ENCODE results near the gene TEX47.

Gene TEX47

DNA sequence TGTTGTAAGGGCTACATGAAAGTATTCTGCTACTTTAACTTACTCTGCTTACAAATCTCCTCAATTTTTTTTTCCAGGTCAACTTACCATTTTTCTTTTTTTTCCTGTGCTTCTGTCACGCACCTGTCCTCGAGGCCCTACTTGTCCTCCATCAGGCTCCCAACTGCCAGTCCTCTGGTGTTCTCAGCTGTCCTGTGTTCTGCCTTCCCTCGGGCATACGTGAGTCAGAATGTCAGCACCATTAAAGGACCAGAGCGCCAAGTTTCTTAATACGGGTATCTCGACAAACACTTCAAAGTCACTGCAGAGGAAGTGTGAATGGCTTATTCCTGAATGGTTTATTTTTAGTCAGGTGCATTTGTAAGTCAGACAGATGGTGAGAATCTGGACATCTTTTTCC is at the start of gene TEX47:
TSS of gene TEX47 (minus strand) at position 185 of the 400 bp plus-strand sequence. CDS start 795 bp downstream, outside the sequence.
- no peak for DNase-seq

DNA sequence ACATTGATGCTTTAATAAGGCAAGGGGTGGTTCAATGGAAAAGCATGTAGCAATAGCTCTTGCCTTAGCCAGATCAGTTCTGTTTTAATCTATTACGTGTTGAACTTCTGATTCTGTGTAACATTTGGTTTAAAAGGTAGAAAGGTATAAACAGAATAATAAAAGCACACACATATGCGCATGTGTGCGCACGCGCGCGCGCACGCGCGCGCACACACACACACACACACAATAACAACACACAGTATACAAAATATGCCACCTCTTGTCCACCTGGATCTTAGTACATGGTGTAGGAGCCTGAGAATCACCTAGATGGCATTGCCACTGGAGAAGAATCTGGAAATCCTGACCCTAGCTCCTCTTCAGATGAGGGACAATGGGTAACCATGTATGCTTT is 49.6 kb upstream of the TEX47 start:
- DNase-seq: no peak

DNA sequence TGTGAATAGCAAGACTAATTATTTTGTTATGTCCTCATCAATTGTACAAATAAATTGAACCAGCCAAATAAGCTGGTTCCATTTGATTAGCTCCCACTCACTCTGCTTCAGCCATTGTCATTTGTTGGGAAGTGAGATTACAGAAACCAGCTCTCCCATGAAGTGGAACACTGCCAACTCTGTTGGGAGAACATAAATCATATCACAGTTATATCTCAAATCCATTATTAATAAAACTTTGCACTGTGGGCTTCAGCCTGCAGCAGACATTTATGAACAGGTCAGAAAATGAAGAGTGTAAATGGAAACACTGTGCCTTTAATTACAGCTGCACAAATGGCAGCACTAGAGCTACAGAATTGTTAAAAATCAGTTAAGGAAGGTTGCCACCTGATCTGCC is 46.7 kb upstream of the TEX47 start:
- no peak for DNase-seq

DNA sequence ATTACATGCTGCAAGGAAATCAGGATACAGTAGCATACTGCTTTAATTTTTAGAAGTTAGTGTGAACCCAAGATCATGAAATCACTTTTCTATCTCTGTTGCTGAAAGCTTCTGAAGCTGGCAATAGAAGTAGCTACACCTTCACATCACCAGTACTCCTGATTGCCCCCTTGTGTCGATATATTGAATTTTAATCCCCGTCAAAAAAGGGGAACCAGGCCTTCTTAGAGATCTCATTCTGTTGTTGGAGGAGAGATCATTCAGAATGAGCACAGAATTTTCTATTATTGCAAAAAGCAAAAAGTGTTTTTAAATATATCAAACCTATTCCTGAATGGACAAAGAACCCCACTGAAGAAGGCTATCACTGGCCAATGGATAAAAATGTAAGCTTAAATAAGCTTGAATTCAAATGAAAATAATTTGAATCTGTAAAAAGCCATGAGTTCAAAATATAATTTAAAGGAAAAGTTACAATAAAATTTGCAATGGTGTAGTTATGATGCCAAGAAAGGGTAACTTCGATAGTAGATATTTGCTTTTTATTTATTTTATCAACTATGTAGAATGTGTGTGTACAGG is 39.7 kb upstream of the TEX47 start:
- peak; percentile 28 for DNase-seq

DNA sequence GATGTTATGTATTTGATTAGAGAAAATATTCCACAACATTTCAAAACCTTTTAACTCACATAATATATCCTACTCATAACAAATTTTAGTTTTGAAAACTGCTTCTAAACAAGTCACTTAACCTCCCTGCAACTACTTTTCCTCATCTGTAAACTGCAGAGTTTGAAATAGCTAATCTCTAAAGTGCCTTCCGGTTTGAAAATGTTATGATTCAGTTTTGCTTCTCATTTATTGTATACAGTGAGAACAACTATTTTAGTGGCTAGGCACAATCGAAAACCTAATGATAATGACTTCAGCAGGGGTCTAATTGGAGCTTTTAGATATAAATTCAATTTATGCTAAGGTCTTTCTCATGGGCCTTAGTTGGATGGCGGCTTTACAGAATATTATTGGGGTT is 30.7 kb upstream of the TEX47 start:
- no peak for DNase-seq

DNA sequence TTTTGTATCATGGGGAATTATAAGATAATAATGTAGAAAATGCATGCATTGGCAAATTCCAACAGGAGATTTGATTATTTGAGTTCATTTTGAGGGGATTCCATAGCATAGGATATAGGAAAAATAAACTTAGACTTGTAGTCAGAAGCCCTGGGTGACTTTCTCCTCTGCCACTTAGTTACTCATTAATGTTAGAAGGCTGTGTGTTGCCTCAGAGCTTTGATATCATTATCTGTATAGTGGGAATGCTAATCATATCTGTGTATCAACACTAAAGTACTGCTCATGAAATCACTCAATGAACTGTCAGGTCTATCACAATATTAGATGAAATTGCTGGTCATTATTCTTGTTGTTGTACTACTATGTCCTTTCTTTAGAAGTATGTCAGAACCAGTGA is 23.0 kb upstream of the TEX47 start:
- DNase-seq: no peak

DNA sequence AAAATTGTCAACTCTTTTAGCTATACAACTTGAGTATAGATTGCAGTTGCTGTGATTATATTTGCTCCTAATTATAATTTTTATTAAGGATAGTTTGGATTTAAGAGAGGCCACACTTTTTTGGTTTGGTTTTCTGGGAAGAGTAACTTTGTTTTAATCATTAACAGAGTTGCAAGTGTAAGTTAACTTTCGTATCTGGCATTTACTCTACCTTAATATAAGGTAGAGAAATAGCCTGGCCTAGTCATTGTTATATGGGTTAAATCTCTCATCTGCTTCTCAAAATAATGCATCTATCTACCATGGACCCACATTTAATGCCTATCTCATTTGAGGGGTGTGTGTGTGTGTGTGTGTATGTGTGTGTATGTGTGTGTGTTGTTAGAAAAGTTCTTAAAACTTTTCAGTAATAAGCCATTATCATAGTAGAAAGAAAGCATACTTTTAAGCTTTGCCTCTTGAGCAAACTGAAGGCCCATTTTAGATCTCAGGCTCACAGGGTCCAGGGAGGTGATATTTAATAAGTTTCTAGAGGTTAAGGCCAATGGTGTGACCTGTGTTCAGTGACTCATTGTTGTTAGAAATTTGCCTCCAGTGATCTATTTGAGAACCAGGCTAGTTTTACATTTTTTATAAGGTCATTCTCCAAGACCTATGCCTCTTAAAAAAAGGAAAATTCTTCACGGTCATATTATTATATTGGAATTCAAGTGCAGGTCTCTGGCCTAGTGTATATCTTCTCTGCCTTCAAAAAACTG is 10.9 kb upstream of the TEX47 start:
- DNase-seq: no peak

DNA sequence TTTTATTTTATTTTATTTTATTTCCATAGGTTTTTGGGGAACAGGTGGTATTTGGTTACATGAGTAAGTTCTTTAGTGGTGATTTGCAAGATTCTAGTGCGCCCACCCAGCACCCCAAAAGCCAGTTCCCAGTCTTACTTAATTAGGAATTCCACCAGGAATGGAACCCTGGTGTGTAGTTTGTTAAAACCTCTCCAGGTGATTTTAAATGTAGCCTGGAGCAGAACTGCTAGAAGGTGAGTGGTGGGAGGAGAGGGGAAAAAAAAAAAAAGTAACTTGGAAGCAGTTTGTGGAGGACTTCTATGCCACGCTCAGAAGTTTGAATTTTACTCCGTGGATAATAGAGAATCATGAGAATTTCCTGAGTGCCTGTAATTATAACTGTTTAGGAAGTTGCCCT is 5.5 kb upstream of the TEX47 start:
- no peak for DNase-seq

DNA sequence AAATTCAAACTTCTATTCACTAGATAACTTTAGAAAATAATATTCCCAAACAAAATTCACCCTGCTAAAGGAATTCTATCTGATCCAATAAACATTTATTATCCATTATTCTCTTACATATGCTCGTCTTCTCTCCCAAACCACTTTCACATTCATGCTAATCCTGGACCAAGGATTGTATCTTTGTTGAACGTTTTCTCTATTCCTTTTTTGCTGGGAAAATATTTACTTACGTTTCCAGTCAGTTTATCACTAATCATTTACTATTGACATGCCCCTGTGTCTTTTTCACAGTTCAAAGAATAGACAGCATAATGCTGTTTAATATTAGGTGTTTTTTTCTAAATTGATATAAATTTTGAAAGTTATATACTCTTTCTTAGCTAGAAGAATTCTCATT is 3.2 kb downstream of the TEX47 start:
- DNase-seq: no peak

DNA sequence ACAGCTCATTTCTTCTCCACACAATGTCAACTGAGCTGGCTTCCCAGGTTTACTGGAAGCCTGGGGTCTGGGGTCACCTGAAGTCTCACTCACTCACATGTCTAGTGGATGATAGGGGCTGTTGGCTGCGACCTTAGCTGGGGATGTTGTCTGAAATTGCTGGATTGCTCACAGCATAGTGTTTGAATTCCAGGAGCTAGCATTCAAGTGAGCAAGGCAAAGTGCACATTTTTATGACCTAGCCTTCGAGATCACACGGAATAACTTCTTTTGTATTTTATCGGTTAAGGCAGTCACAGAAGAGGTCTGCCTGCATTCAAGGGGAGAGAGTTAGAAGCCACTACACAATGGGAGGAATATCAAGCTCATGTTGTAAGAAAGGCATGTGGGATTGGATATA is 3.6 kb downstream of the TEX47 start:
- DNase-seq: no peak

DNA sequence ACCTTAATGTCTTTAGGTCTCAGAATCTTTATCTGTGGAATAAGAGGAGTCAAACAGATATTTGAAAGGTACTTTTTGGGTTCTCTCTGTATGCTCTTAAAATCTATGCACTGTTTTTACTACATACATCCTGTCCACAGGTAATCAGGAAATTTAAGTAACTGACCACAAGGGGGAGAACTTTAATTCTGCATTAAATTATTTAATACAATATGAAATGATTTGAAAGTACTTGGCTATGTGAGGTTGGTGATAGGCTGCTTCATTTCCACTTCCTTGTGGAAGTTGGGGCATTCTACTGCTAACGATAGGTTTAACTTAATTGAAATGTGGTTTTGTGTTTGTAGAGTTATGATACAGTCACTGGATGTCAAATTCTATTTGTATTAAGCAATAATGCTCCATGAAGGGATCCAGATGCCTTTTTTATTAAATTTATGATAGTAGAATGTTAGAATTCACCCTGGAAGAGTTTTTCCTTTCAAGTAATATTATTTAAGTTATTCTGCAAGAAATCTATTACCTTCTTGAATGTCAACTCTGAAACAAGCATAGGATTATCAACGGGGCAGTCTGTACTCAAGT is 6.0 kb downstream of the TEX47 start:
- DNase-seq: no peak

DNA sequence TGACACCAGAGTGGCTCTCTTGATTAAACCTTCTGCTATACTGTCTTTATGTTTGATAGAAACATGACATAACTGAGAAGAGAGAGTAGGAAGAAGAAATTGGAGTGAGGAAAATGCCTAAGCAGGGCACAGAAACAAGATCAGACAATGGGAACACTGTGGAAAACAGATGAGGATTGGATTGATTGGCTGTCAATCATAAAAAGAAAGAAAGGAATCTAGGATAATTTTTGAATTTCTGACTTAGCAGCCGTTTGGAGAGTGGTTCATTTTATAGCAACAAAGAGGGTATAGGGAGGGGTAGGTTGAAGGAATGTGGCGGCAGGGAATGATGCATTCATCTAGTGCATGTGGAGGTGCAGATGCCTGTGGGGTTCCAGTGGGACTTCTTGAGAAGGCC is 7.8 kb downstream of the TEX47 start:
- no peak for DNase-seq

DNA sequence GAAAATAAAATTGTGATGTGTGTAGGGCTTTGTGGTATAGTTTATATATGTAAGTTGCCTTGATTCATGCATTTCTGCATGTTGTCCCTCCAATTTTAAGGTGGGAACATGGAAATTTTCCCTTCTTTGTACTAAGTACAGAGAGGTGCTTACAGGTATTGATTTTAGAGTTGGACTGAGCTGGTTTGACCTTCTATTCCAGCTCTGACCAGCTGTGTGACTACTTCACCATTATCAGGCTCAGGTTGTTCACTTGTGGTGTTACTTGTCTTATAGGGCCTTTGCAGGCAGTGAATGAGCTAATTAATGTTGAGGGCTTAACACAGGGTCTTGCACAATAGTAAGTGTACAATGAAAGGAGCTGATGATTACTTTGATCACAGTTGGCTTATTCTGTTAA is 19.7 kb downstream of the TEX47 start:
- no peak for DNase-seq

DNA sequence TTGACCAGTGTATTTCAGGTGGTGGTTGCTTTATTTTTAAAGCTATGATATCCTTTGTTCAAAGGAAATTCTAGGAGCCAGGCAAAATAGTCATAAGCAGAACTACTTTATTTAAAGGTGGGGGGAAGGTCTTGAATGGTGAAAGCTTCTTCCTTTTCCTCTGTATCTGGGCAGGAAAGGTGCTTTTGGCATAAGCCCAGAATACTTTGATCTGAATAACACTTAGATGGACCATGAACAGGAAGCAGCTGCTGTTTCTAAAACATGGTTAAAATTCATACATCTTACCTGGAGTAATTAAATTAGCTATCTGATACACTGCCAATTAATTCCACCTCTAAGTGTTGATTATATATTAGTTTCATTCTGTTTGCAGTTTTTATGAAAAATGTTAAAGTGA is 22.8 kb downstream of the TEX47 start:
- DNase-seq: no peak

DNA sequence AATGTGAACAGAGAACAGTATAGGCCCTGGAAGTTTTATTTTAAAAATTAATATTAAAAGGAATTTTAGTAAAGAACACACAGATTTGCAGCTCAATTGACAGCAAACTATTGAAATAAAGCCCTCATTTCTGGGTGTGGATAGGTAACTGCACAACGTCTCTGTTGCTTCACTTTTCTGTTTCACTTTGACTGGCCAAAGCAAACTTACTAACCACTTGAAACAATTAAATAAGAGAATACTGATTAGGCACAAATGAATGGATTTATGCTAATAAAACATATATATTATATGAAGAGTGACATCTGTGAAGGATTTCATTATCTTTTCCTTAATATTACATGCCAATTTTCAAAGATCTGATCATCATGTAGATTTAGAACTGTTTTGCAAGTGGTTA is 24.1 kb downstream of the TEX47 start:
- no peak for DNase-seq

DNA sequence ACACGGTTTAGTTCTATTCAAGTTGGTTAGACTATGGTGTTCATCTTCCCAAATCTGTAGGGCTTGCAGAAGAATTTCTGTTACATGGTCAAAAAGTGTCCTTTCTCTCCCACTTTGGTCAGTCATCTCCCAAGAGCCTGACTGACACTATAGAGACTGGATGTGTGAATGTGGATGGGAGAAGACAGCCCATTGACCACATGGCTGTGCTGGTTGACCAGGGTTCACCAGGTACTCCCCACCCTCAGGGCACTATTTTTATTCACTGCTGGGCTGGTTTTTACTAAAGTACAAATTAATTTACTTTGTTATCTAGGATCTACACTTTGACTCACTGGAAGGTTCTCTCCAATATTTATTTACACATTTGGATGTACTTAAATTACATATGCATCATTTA is 33.8 kb downstream of the TEX47 start:
- DNase-seq: no peak

DNA sequence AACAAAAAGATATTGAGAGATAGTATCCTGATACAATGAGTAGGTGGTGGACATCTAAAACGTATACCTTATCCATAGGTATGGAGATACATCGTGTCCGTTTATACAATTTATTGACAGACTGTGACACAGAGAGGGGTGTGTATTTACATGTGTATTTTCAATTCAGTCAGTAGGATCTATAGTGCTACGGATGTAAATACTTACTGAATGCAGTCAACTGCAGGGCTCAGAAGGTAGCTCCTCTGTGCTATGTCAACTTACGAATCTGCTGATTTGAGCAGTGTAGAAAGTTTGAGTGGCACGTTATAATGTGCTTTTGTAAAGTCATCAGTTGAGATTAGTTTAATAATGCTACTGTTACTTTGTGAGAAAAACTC is 35.4 kb downstream of the TEX47 start:
- DNase-seq: no peak

DNA sequence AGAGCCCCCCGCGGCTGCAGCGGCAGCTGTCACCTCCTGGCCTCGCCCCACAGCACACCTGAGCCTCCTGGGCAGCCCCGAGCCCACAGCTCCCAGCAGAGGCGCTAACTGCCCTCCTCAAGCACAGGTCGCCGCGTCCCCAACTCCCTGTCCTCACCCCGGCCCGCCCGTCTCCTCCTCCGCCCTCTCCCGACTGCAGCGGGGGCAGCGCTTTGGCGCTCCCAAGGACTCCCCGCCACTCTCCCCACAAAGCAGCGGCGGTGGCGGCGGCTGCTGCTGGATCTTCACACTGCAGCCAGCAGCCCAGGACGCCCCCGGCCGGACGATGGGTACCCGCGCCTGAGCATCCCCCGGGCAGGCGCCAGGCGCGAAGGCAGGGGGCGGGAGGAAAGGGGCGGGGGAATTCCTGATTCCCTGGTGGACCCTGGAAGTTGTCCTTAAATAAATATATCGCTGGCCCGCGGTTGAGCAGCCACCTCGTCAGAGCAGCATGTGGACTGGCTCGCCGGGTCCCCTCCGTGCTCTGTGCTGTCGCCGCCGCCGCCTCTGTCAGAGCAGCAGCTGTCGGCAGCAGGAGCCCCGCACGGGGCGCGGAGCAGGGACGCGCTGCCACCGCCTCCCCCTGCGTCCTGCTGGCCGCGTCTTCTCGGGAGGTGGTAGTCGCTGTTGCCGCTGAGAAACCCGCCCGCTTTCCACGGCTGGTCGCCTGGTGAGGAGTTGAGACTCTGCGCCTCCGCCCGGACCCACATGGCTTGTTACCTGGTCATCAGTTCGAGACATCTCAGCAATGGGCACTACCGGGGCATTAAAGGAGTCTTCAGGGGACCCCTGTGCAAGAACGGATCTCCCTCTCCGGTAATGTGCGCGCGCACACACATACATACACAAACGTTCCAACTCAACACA is 36.1 kb downstream of the TEX47 start, which contains the start of gene ZNF804B:
TSS of gene ZNF804B (plus strand) at position 471 of the 906 bp plus-strand sequence. CDS start at position 748, 277 bp downstream.
- DNase-seq: peak; percentile 82

DNA sequence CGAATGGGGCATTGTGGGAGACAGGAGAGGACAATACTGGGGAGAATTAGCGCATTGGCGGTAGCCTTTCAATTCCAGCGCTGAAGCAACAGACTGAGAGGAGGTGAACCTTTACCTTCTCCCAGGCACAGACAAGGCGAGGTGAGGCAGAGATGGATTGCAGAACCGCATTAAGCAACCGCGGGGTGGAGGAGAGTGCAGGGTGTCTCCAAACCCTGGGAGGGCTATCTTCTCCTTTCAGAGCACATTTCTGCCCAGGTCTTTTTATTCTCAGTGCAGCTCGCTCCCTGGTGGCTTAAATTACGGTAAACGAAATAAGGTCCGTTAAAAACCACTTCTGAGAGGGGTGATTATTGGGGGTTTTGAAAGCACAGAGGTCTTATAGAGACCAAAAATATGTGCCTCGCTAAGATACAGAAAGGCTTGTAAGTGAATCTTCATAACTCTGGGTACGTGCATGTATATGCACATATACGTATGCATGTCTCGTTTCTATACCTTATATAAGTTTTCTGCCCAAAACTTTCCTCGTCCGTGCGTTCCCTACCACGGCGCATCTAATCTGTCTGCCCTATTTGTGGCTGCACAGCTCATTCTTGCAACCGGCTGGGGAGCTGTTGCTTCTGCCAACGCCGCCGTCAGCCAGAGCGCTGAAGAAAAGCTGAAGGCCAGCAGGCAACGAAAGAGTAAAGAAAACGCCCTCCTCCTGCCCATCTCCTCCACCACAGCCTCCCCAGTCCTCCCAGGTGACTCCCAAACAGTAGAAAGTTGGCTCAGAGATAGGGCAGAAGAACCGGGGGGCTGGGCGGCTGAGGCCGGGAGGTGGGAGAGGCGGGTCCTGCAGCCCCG is 36.9 kb downstream of the TEX47 start:
- DNase-seq: peak; percentile 81

DNA sequence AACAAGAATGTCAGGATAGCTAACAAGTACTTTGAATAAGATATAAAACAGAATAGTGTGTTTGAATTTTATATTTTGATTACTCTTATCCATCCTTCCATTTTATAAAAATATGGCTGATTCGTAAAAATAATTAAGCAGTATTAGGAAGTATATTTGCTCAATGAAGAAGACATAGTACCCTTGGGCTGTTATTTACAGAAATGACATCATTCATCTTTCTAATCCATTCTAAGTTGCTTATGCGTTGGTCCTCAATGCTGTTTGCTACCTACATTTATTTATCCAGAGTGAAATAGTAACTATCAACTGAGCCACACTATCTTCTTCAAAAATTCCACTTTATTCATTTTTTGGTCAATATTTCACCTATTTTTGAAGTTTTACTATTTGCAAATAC is 38.2 kb downstream of the TEX47 start:
- DNase-seq: no peak

DNA sequence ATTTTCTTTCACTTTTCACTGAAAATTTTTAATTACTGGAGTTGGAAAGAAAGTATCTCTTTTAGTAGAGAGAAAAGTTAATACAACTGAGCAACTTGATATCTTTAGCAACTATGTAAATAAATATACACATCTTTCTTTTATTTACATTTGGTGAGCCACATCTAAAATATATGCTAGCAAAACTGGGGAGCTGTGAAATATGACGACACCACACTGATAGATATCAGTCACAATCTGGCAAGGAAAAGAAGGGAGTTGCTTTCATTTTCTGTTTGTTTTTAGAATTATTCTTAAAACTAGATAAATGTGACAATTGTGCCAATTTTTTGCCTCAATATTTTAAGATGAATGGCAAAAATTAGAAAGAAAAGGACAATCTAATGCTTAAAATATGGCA is 38.7 kb downstream of the TEX47 start:
- no peak for DNase-seq

DNA sequence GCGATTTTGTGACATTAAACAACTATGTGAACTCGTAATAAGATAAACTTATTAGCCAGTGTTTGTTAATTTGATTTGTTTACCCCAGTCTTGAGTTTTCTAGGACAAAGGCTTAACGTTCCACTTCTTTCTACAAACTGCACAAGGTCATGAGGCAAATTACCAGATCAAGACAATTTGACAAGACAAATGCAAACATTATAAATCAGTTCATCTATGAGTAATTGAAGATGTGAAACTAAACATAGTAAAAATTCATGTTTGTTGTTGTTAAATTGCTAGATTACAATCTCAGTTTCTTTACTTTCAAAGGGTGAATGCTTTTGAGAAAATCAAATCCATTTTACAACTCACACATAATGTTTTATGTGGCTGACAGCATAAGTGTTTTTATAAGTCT is 49.4 kb downstream of the TEX47 start:
- DNase-seq: no peak

Data from retina (tissue), 1 donor.